ENCODE results near the gene SPIRE2.

The SPIRE2 gene

GRCh38 chr16:89845417-89845816 is 17.1 kb downstream of the SPIRE2 start:
- H3K36me3 ChIP-seq (ENCODE audit: control insufficient read depth in 4 of 4, insufficient read depth in 4 of 4, low read length in 3 of 4): no peaks in the 10 kb centered on the region
- DNase-seq: peak in 2 of 3 donors; percentile 28 to 55
- WGBS (ENCODE audit: insufficient coverage): 2% methylated on average over 11 of the region's 13 CpGs
- H3K27me3 ChIP-seq (replicated peaks in 2 of 5; ENCODE audit: control insufficient read depth in 4 of 5, insufficient read depth in 5 of 5, low read length in 4 of 5): no peaks in the 10 kb centered on the region
- H3K4me1 ChIP-seq (ENCODE audit: control extremely low read depth in 1 of 4, control insufficient read depth in 4 of 4, insufficient read depth in 4 of 4, low read length in 3 of 4): peaks cover 0 to 10% (median 7%) of the 10 kb centered on the region in 4 experiments
- no peak overlapping the region for H3K27ac ChIP-seq (ENCODE audit: insufficient read depth in 1 of 2, low read depth in 1 of 2, low read length in 2 of 2, poor library complexity in 1 of 2, severe bottlenecking in 2 of 2)
- POLR2A ChIA-PET: no interaction called here
- peak overlapping the region in 2 of 7 experiments; percentile 21 to 64 for H3K4me3 ChIP-seq (ENCODE audit: control insufficient read depth in 1 of 7, extremely low read depth in 1 of 7, insufficient read depth in 4 of 7, low read depth in 2 of 7, low read length in 6 of 7)
- H3K9me3 ChIP-seq (ENCODE audit: control extremely low read depth in 1 of 5, control insufficient read depth in 4 of 5, insufficient read depth in 2 of 5, low read depth in 1 of 5, low read length in 4 of 5): no peaks in the 10 kb centered on the region
- CTCF ChIA-PET: interaction anchor here (4.0 kb wide), 1 partner anchor 16 kb away, joined by 21 read pairs; no protein-coding TSS in a partner anchor

GRCh38 chr16:89847051-89847939 is 19.0 kb downstream of the SPIRE2 start:
- CTCF ChIA-PET: interaction anchor here (0.9 to 1.2 kb wide), 2 partner anchors 13 to 147 kb away, joined by 3 to 4 read pairs; no protein-coding TSS in a partner anchor

GRCh38 chr16:89847940-89848297 is 19.6 kb downstream of the SPIRE2 start:
- no peaks in the 10 kb centered on the region for H3K36me3 ChIP-seq (ENCODE audit: control insufficient read depth in 4 of 4, insufficient read depth in 4 of 4, low read length in 3 of 4)
- H3K9me3 ChIP-seq (ENCODE audit: control extremely low read depth in 1 of 5, control insufficient read depth in 4 of 5, insufficient read depth in 2 of 5, low read depth in 1 of 5, low read length in 4 of 5): no peaks in the 10 kb centered on the region
- H3K27ac ChIP-seq (ENCODE audit: insufficient read depth in 1 of 2, low read depth in 1 of 2, low read length in 2 of 2, poor library complexity in 1 of 2, severe bottlenecking in 2 of 2): no peak overlapping the region
- CTCF ChIA-PET: interaction anchor here (0.9 to 1.2 kb wide), 2 partner anchors 12 to 148 kb away, joined by 3 to 4 read pairs; no protein-coding TSS in a partner anchor
- no peak overlapping the region for H3K4me3 ChIP-seq (ENCODE audit: control insufficient read depth in 1 of 7, extremely low read depth in 1 of 7, insufficient read depth in 4 of 7, low read depth in 2 of 7, low read length in 6 of 7)
- 93% methylated on average over 12 of the region's 14 CpGs for WGBS (ENCODE audit: insufficient coverage)
- POLR2A ChIA-PET: no interaction called here
- DNase-seq: no peak
- peaks cover 0 to 10% (median 7%) of the 10 kb centered on the region in 4 experiments for H3K4me1 ChIP-seq (ENCODE audit: control extremely low read depth in 1 of 4, control insufficient read depth in 4 of 4, insufficient read depth in 4 of 4, low read length in 3 of 4)
- H3K27me3 ChIP-seq (replicated peaks in 2 of 5; ENCODE audit: control insufficient read depth in 4 of 5, insufficient read depth in 5 of 5, low read length in 4 of 5): no peaks in the 10 kb centered on the region

More at GRCh38 chr16:89847051-89847939, 19.0 kb downstream of the SPIRE2 start:
- no peaks in the 10 kb centered on the region for H3K9me3 ChIP-seq (ENCODE audit: control extremely low read depth in 1 of 5, control insufficient read depth in 4 of 5, insufficient read depth in 2 of 5, low read depth in 1 of 5, low read length in 4 of 5)
- no peak overlapping the region for H3K27ac ChIP-seq (ENCODE audit: insufficient read depth in 1 of 2, low read depth in 1 of 2, low read length in 2 of 2, poor library complexity in 1 of 2, severe bottlenecking in 2 of 2)
- peak in 1 of 3 donors; percentile 41 for DNase-seq
- no peak overlapping the region for H3K4me3 ChIP-seq (ENCODE audit: control insufficient read depth in 1 of 7, extremely low read depth in 1 of 7, insufficient read depth in 4 of 7, low read depth in 2 of 7, low read length in 6 of 7)
- H3K4me1 ChIP-seq (ENCODE audit: control extremely low read depth in 1 of 4, control insufficient read depth in 4 of 4, insufficient read depth in 4 of 4, low read length in 3 of 4): peaks cover 0 to 10% (median 7%) of the 10 kb centered on the region in 4 experiments
- no peaks in the 10 kb centered on the region for H3K36me3 ChIP-seq (ENCODE audit: control insufficient read depth in 4 of 4, insufficient read depth in 4 of 4, low read length in 3 of 4)
- H3K27me3 ChIP-seq (replicated peaks in 2 of 5; ENCODE audit: control insufficient read depth in 4 of 5, insufficient read depth in 5 of 5, low read length in 4 of 5): no peaks in the 10 kb centered on the region
- 95% methylated on average over 24 of the region's 26 CpGs for WGBS (ENCODE audit: insufficient coverage)
- POLR2A ChIA-PET: no interaction called here

GRCh38 chr16:89848974-89849373 is 20.7 kb downstream of the SPIRE2 start:
- Histone ChIP-seq H3K27ac (ENCODE audit: insufficient read depth in 1 of 2, low read depth in 1 of 2, low read length in 2 of 2, poor library complexity in 1 of 2, severe bottlenecking in 2 of 2) (no peak overlapping the region), H3K4me3 (ENCODE audit: control insufficient read depth in 1 of 7, extremely low read depth in 1 of 7, insufficient read depth in 4 of 7, low read depth in 2 of 7, low read length in 6 of 7) (no peak overlapping the region), H3K4me1 (ENCODE audit: control extremely low read depth in 1 of 4, control insufficient read depth in 4 of 4, insufficient read depth in 4 of 4, low read length in 3 of 4) (peaks cover 0 to 10% (median 7%) of the 10 kb centered on the region in 4 experiments), H3K27me3 (replicated peaks in 2 of 5; ENCODE audit: control insufficient read depth in 4 of 5, insufficient read depth in 5 of 5, low read length in 4 of 5) (no peaks in the 10 kb centered on the region), H3K36me3 (ENCODE audit: control insufficient read depth in 4 of 4, insufficient read depth in 4 of 4, low read length in 3 of 4) (no peaks in the 10 kb centered on the region), H3K9me3 (ENCODE audit: control extremely low read depth in 1 of 5, control insufficient read depth in 4 of 5, insufficient read depth in 2 of 5, low read depth in 1 of 5, low read length in 4 of 5) (no peaks in the 10 kb centered on the region)
- POLR2A ChIA-PET: no interaction called here
- CTCF ChIA-PET: interaction anchor here (1.3 kb wide), 1 partner anchor 12 kb away, joined by 3 read pairs; no protein-coding TSS in a partner anchor
- DNase-seq: no peak
- WGBS (ENCODE audit: insufficient coverage): 97% methylated on average over 6 of the region's 11 CpGs

GRCh38 chr16:89853306-89853993 is 25.2 kb downstream of the SPIRE2 start:
- POLR2A ChIA-PET: no interaction called here
- 97% methylated on average over 21 of the region's 21 CpGs for WGBS (ENCODE audit: insufficient coverage)

GRCh38 chr16:89855301-89855945 is 27.1 kb downstream of the SPIRE2 start:
- ChIA-PET CTCF (interaction anchor here (1.2 kb wide), 1 partner anchor 155 kb away, joined by 3 read pairs; no protein-coding TSS in a partner anchor), POLR2A (no interaction called here)
- DNase-seq: no peak
- no peaks in the 10 kb centered on the region for H3K9me3 ChIP-seq (ENCODE audit: control extremely low read depth in 1 of 5, control insufficient read depth in 4 of 5, insufficient read depth in 2 of 5, low read depth in 1 of 5, low read length in 4 of 5)
- no peaks in the 10 kb centered on the region for H3K27me3 ChIP-seq (replicated peaks in 2 of 5; ENCODE audit: control insufficient read depth in 4 of 5, insufficient read depth in 5 of 5, low read length in 4 of 5)
- no peak overlapping the region for H3K4me3 ChIP-seq (ENCODE audit: control insufficient read depth in 1 of 7, extremely low read depth in 1 of 7, insufficient read depth in 4 of 7, low read depth in 2 of 7, low read length in 6 of 7)
- 94% methylated on average over 24 of the region's 26 CpGs for WGBS (ENCODE audit: insufficient coverage)
- no peaks in the 10 kb centered on the region for H3K4me1 ChIP-seq (ENCODE audit: control extremely low read depth in 1 of 4, control insufficient read depth in 4 of 4, insufficient read depth in 4 of 4, low read length in 3 of 4)
- no peak overlapping the region for H3K27ac ChIP-seq (ENCODE audit: insufficient read depth in 1 of 2, low read depth in 1 of 2, low read length in 2 of 2, poor library complexity in 1 of 2, severe bottlenecking in 2 of 2)
- H3K36me3 ChIP-seq (ENCODE audit: control insufficient read depth in 4 of 4, insufficient read depth in 4 of 4, low read length in 3 of 4): no peaks in the 10 kb centered on the region

More at GRCh38 chr16:89853306-89853993, 25.2 kb downstream of the SPIRE2 start:
- DNase-seq: no peak
- Histone ChIP-seq H3K27ac (ENCODE audit: insufficient read depth in 1 of 2, low read depth in 1 of 2, low read length in 2 of 2, poor library complexity in 1 of 2, severe bottlenecking in 2 of 2) (no peak overlapping the region), H3K36me3 (ENCODE audit: control insufficient read depth in 4 of 4, insufficient read depth in 4 of 4, low read length in 3 of 4) (no peaks in the 10 kb centered on the region), H3K27me3 (replicated peaks in 2 of 5; ENCODE audit: control insufficient read depth in 4 of 5, insufficient read depth in 5 of 5, low read length in 4 of 5) (no peaks in the 10 kb centered on the region), H3K4me3 (ENCODE audit: control insufficient read depth in 1 of 7, extremely low read depth in 1 of 7, insufficient read depth in 4 of 7, low read depth in 2 of 7, low read length in 6 of 7) (no peak overlapping the region), H3K9me3 (ENCODE audit: control extremely low read depth in 1 of 5, control insufficient read depth in 4 of 5, insufficient read depth in 2 of 5, low read depth in 1 of 5, low read length in 4 of 5) (no peaks in the 10 kb centered on the region), H3K4me1 (ENCODE audit: control extremely low read depth in 1 of 4, control insufficient read depth in 4 of 4, insufficient read depth in 4 of 4, low read length in 3 of 4) (no peaks in the 10 kb centered on the region)
- CTCF ChIA-PET: no interaction called here
